ENCODE data around the gene HTRA3.

Gene HTRA3

DNA sequence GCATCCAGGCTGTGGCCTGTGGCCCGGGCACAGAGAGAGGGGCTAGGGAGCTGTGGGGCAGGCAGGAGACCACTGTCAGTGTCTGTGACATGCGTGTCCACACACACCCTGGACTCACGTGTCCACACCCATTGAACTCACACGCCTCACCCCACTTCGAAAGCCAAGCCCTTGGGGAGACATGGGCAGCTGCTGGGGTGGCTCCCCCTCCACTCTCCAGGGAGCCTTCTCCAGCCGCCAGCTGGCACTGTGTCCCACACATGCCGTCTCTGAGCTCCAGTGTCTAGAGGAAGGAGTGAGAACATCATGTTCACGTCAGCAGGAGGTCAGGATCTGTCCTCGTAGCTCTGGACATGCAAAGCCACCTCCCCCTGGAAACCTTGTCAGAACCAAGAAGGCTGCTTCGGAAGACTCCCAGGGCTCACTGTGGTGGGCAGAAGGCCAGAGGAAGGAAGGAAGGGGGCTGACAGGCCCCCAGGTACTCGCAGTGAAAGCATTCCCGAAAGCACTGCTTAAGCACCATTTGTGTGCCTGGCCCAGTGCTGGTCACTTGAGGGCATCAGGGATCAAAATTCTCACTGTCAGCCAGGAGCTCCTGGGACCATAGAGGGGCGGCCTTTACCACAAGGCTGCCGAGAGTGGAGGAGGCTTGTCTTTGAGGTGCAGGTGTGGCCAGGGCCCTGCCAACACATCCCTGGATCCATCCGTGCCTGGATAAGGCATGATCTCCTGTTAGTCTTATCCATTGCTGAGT, 61.4 kb downstream of the HTRA3 start:
- Histone ChIP-seq H3K27ac (replicated peaks) (no peak overlapping the region), H3K4me3 (replicated peaks; ENCODE audit: insufficient read depth, low read length) (no peak overlapping the region), H3K27me3 (ENCODE audit: insufficient read depth, poor library complexity, severe bottlenecking) (no peaks in the 10 kb centered on the region)
- TF ChIP-seq GABPA (IDR thresholded peaks at IDR 0.05; ENCODE audit: low read depth) (no peak), POLR2AphosphoS5 (IDR thresholded peaks at IDR 0.05; ENCODE audit: low read depth) (no peak)
- TF ChIP-seq, protein P1, sequence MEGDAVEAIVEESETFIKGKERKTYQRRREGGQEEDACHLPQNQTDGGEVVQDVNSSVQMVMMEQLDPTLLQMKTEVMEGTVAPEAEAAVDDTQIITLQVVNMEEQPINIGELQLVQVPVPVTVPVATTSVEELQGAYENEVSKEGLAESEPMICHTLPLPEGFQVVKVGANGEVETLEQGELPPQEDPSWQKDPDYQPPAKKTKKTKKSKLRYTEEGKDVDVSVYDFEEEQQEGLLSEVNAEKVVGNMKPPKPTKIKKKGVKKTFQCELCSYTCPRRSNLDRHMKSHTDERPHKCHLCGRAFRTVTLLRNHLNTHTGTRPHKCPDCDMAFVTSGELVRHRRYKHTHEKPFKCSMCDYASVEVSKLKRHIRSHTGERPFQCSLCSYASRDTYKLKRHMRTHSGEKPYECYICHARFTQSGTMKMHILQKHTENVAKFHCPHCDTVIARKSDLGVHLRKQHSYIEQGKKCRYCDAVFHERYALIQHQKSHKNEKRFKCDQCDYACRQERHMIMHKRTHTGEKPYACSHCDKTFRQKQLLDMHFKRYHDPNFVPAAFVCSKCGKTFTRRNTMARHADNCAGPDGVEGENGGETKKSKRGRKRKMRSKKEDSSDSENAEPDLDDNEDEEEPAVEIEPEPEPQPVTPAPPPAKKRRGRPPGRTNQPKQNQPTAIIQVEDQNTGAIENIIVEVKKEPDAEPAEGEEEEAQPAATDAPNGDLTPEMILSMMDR (IDR thresholded peaks at IDR 0.05; ENCODE audit: insufficient read depth, low read length): no peak
- no peak for DNase-seq (ENCODE audit: low read depth in 1 of 2, low spot score in 1 of 2)

DNA sequence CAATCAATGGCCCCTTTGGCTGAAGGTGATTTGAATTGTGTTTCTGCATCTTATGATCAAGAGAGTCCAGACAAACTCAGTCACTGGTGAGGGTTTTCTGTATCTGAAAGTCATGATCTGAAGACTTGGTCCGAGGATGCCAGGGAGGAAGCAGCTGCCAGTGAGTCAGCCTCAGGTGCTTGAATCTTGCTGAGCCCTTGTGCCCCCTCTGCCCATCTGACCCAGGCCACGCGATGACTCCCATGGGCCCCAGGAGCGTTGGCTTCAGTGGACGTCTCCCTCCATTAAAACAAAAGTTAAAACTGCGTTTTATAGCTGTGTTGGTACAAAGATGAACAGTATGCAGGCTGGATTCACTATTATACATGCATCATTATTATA, 62.0 kb downstream of the HTRA3 start:
- TF ChIP-seq, protein P2, sequence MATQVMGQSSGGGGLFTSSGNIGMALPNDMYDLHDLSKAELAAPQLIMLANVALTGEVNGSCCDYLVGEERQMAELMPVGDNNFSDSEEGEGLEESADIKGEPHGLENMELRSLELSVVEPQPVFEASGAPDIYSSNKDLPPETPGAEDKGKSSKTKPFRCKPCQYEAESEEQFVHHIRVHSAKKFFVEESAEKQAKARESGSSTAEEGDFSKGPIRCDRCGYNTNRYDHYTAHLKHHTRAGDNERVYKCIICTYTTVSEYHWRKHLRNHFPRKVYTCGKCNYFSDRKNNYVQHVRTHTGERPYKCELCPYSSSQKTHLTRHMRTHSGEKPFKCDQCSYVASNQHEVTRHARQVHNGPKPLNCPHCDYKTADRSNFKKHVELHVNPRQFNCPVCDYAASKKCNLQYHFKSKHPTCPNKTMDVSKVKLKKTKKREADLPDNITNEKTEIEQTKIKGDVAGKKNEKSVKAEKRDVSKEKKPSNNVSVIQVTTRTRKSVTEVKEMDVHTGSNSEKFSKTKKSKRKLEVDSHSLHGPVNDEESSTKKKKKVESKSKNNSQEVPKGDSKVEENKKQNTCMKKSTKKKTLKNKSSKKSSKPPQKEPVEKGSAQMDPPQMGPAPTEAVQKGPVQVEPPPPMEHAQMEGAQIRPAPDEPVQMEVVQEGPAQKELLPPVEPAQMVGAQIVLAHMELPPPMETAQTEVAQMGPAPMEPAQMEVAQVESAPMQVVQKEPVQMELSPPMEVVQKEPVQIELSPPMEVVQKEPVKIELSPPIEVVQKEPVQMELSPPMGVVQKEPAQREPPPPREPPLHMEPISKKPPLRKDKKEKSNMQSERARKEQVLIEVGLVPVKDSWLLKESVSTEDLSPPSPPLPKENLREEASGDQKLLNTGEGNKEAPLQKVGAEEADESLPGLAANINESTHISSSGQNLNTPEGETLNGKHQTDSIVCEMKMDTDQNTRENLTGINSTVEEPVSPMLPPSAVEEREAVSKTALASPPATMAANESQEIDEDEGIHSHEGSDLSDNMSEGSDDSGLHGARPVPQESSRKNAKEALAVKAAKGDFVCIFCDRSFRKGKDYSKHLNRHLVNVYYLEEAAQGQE (IDR thresholded peaks at IDR 0.05; ENCODE audit: insufficient replicate concordance, low read depth): no peak
- TF ChIP-seq, protein P1 (IDR thresholded peaks at IDR 0.05; ENCODE audit: insufficient read depth, low read length): no peak
- no peak for TF ChIP-seq SPI1 (IDR thresholded peaks at IDR 0.05; ENCODE audit: borderline replicate concordance, low read depth)
- TF ChIP-seq GABPA (IDR thresholded peaks at IDR 0.05; ENCODE audit: low read depth): no peak
- TF ChIP-seq POLR2AphosphoS5 (IDR thresholded peaks at IDR 0.05; ENCODE audit: low read depth): no peak
- Histone ChIP-seq H3K4me3 (replicated peaks; ENCODE audit: insufficient read depth, low read length) (no peak overlapping the region), H3K27me3 (ENCODE audit: insufficient read depth, poor library complexity, severe bottlenecking) (no peaks in the 10 kb centered on the region), H3K27ac (replicated peaks) (no peak overlapping the region)
- no peak for DNase-seq (ENCODE audit: low read depth in 1 of 2, low spot score in 1 of 2)

DNA sequence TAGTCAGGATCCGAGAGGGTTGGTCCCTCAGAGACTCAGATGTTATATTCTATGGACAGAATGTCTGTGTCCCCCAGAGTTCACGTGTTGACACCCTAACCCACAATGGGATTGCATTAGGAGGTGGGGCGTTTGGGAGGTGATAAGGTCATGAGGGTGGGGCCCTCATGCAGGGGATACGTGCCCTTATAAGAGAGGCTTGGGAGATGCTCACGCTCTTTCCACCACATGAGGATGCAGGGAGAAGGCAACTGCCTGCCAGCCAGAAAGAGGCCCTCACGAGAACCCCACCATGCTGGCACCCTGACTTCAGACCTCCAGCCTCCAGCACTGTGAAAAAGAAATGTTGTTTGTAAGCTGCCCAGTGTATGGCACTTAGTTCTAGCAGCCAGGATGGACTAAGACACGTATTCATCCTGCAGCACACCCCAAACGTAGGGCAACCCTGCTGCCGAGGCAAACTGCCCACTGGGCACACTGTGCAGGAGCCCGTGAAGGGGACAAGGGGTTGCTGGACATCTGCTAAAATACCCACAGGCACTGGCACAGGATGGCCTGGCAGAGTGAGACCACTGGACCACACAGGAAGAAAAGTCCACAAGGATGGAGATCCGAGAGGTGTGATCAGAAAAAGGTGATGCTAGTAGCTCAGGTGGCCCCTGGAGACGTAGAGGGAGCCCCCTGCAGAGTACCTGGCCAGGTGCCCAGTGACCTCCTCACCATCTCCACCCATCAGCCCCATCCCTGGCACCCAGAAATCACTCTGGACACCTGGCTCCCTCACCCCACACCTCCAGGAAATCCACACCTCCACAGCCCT, 62.7 kb downstream of the HTRA3 start:
- H3K4me3 ChIP-seq (replicated peaks; ENCODE audit: insufficient read depth, low read length): no peak overlapping the region
- no peak overlapping the region for H3K27ac ChIP-seq (replicated peaks)
- no peak for DNase-seq (ENCODE audit: low read depth in 1 of 2, low spot score in 1 of 2)
- TF ChIP-seq, protein P2 (IDR thresholded peaks at IDR 0.05; ENCODE audit: insufficient replicate concordance, low read depth): no peak
- TF ChIP-seq SPI1 (IDR thresholded peaks at IDR 0.05; ENCODE audit: borderline replicate concordance, low read depth): no peak
- TF ChIP-seq GABPA (IDR thresholded peaks at IDR 0.05; ENCODE audit: low read depth): no peak
- TF ChIP-seq POLR2AphosphoS5 (IDR thresholded peaks at IDR 0.05; ENCODE audit: low read depth): no peak
- TF ChIP-seq, protein P1 (IDR thresholded peaks at IDR 0.05; ENCODE audit: insufficient read depth, low read length): no peak
- H3K27me3 ChIP-seq (ENCODE audit: insufficient read depth, poor library complexity, severe bottlenecking): no peaks in the 10 kb centered on the region
